Activated CD4-positive, alpha-beta T cell treated with anti-CD3 and anti-CD28 coated beads, Interleukin-2, amount 50 U/mL, for 16 hours (primary cell): ENCODE results near the gene SLC22A4.
A peak's percentile ranks its signal among the peaks of the same experiment; 100 is the strongest.

ENCODE experiments used
- DNase-seq: peaks from one replicate; pipeline ENCODE4 v3.0.0-alpha.2; 2020

The SLC22A4 gene

DNA sequence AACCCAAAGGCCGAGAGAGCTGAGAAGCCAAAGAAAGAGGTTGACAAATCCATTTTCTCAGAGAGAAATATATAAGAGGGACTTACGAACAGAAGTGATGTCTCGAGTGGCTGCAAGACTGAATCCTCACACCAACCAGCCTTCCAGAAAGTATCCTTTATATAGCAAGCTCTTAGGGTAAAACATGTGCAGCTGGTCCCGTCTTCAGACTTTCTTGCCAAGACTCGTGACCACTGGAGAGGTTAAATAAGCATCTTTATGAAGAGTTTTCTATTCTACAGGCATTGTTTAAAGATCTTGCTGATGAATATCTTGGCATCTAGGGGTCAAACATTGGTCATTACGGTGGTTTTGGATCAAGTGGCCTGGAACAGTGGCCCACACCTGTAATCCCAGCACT, 16.9 kb upstream of the SLC22A4 start:
- DNase-seq = no peak

DNA sequence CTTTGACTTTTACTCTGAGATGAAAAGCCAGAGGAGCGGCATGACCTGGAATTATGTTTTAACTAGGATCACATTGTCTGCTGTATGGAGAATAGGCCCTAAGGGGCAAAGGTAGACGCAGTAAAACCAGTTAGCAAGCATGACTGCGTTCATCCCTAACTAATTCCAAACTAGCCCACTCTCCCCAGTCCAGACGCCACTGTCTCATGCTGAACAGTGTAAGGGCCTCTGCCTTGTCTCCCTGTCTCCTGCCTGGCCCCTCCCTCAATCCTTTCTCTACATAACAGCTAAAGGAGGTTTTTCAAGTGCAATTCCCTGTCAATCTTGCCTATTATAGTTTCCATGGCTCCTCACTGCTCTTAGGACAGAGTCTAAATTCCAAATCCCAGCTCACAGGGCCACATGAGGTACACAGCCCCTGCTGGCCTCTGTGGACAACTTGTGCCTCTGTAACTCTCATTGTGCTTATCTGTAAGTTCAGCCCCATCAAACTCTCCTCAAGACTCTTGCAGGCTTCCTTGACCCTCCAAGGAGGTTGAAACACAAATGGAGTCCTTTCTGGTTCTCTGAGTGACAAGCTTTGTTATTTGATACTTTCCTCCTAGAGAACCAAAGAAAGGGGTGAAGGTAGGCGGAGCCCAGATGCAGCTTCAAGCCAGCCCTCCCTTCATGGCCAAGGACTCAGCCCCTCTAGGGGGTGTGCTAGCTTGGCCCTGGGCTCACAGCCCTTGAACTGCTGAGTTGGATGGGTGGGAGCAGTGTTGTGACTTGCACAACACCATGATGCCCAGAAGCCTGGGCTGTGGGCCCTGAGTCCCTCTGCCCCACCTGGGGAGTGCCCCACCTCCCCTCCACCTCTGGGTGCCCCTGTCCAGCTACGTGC, 16.0 kb upstream of the SLC22A4 start:
- no peak for DNase-seq

DNA sequence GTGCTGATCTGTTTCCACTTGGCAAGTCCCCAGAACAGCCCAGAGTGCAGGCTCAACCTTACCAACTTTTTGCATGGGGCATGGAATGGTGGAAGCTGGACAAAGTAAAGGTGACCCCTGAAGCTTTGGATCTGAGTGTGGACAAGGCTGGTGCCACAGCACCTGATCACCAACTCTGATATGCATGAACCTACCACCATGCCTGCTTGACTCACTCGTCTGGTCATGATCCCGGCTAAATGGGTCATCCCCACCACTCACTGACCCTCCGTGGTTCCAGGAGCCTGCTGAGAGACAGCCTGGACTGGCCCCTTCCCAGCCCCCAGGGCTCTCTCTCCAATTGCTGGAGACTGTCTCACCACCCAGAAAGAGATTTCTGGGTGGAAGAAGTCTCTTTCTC, 14.4 kb upstream of the SLC22A4 start:
- DNase-seq = no peak

DNA sequence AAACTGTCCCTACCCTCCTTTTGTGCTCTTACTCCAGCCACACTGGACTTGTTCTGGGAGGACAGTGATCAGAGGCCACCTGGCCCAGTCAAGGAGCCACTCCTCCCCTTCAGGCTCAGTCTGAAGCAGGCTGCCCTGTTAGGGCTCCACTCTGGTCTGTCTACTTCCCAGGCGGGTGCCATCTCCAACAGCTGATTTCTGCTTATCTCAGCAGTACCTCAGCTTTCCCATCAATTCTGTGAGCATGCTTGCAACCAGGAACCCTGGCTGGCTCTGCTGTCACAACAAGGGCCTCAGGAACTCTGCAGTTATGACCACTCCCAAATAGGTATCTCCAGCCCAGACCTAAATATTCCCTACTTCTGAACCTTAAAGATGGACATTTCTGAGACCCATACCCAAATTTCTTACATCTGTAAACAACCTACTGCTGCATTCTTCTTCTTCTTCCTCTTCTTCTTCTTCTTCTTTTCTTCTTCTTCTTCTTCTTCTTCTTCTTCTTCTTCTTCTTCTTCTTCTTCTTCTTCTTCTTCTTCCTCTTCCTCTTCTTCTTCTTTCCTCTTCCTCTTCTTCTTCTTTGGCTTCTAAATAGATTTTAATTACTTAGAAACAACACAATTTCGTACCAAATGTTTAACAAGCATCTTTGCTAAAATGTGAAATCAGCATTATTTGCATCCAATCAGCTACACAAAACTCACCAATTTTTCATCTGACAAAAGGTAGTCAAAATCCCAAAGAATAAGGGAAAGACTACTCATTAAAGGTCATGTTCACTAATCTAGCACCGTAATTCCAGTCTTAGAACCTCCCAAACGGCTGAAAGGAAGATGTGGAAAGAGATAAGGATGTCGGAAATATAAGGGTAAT, 13.6 kb upstream of the SLC22A4 start:
- no peak for DNase-seq

GRCh38 chr5:132281856-132282614, 12.2 kb upstream of the SLC22A4 start:
- DNase-seq = no peak

- no peak for DNase-seq
These were observed 10.7 kb upstream of the SLC22A4 start for GRCh38 chr5:132283423-132284043.

DNA sequence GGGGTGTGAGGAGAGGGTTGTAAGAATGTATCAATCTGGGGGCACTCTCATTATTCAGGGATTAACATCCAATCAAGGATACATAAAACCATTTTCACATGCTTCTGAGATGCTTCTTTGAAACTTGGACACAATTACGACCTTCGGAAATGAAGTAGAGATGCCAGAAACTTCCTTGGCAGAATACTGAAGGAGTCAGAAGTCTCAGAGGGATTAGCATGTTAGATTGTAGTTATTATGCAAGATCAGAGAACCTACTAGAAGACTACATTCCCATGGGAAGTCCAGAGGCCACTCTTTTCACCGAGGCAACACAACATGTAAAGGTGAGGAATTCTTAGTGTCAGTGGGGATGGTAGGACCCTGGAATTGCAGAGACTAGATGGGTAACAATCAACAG, 5.1 kb upstream of the SLC22A4 start:
- no peak for DNase-seq

DNA sequence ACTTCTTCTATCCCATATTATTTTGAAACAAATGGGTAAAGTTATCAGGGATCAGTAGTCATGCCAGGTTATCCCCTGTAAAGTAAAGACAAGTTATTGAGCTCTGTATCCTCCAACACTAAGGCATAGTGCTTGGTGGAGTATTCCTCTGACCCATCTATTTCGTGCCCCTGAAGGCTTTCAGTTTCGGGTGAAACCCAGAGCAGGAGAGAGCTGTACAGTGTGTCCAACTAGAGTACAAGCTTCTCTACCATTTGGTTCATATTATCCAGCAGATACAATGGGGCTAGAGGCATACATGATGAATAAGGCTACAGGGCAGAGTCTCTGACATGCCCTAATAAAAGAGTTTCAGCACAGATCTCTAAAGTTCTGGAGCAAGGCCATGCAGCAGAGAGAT, 3.2 kb upstream of the SLC22A4 start:
- DNase-seq = no peak

DNA sequence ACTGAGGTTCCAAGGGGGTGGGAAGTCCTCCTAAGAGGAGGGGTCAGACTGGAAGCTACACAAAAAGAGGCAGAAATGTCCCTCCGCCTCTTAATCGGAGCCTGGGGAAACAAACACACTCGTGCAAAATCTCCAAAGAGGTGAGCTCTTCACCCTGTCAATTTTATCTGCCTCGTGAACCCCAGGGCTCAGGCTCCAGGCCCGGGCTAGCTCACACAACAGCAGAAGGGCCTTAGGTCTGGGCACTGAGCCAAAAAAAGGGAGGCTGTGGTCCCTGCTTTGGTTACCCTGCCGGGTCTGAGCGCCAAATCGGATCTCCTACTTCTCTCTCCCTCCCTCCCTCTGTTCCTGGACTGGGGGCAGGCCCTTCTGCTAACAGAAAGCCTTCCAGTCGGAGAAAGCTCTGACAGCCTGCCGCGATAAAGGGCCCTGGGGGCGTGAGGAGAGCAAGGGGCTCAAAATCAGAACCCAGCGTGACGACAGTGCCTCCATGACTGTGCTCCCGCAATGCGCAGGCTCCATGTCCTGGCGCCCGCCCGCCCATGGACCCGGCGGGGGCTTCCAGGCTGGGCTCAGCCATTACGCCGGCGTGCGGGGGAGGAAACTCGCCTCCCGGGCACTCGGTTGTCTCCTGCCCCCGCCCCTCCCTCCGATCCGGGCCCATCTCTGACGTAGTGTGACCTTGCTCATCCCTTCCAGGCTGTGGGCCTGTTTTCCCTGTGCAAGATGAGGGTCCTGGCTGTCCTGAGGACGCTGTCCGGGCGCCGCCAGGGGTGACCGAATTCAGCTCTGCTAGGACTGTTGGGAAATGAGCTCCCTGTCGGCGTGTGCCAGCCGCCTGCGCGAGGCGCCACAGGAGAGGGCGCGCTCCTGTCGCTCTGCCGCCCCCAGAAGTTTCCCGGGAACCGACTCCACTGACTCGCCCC, 865 bp upstream of the SLC22A4 start:
- DNase-seq = peak; percentile 77

DNA sequence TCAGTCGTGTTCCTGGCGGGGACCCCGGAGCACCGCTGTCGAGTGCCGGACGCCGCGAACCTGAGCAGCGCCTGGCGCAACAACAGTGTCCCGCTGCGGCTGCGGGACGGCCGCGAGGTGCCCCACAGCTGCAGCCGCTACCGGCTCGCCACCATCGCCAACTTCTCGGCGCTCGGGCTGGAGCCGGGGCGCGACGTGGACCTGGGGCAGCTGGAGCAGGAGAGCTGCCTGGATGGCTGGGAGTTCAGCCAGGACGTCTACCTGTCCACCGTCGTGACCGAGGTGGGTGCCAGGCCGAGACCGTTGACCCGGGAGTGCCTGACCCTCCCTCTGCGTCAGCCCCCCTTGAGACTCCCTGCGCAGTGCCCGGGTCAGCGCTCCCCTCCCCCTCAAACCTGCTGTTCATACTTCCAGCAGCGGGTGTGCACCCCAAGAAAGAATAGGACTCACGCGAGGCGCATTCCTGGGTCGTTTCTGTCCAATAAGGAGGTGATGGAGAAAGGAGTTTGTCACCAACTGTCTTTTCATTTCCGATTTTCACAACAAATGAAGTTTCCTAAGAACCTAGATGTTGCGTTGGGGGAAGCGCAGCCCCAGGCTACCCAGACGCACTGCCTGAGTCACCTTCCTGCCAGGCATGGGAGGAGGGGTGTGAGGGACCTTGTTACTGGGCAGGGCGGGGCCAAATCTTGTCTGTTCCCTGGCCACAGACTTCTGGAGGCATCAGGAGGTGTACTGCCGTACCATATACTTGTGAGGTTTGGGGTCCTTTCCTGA, 722 bp downstream of the SLC22A4 start:
- peak; percentile 86 for DNase-seq

- no peak for DNase-seq
These were observed 1.6 kb downstream of the SLC22A4 start for GRCh38 chr5:132295505-132296411.

DNA sequence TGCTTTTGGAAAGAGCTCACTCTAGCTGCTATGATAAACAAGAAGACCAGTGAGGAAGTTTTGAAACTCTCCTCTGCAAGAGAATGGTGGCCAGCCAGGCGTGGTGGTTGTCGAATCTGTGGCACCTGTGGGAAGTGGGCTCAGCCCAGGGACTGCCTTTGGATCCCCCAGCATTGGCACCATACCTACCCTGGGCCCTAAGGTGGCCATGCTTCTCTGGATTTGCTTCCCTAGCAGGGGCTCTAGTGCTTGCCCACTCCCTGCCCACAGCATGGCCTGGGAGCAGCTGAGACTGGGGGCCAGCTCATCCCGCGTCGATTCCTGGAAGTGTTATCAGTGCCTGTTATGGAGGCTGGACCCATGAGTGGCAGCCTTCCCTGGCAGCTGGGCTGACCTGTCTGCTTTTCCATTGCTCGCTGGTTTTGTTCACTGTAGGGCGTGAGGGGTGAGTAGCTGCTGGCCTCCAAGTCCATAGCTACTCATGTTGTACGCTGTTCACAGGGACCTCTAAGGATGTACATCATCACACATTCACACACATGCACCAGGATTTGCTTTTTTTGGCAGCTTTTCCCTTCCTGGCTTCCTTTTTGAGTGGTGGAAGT, 2.3 kb downstream of the SLC22A4 start:
- no peak for DNase-seq

DNA sequence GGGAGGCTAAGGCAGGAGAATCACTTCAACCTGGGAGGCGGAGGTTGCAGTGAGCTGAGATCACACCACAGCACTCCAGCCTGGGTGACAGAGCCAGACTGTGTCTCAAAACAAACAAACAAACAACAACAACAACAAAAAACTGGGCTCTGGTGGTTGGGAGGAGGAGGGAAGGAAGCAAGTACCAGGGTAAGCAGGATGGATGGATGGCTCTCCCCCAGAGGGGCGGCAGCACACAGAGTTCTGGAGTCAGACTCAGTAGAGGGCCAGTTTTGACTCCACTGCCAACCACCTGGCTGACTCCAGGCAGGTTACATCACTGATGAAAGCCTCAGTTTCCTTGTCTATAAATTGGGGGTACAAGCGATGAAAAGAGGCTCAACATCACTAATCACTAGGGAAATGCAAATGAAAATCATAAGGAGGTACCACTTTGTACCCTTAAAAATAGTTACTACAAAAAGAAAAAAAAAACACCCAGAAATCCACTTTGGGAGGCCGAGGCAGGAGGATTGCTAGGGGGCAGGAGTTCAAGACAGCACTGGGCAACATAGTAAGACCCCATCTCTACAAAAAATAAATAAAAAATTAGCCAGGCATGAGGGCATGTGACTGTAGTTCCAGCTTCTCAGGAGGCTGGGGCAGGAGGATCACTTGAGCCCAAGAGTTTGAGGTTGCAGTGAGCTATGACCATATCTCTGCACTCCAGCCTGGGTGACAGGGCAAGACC, 3.2 kb downstream of the SLC22A4 start:
- DNase-seq = no peak

GRCh38 chr5:132298298-132299212, 4.4 kb downstream of the SLC22A4 start:
- no peak for DNase-seq

GRCh38 chr5:132299917-132300316, 5.7 kb downstream of the SLC22A4 start:
- DNase-seq = no peak

- DNase-seq = no peak
These were observed 6.6 kb downstream of the SLC22A4 start for GRCh38 chr5:132300577-132301343.
